ENCODE results near the gene CHST9. TPM values are rescaled to one million over a fixed set of nuclear protein-coding genes. Genes with fewer than 3 reads are reported as not detected.
"Not testable (repeated sequence)": the region's sequence is repeated elsewhere in the genome, so short reads cannot be mapped to it uniquely, and the experiment has no call there.

The CHST9 gene
- total RNA-seq, 1 donor from 2014 or later, result 19.5 TPM

GRCh38 chr18:27171993-27172392 lies 13.1 kb downstream of the CHST9 start:
- no peak for DNase-seq (ENCODE audit: low spot score)

GRCh38 chr18:27165412-27165811 lies 19.7 kb downstream of the CHST9 start:
- DNase-seq (ENCODE audit: low spot score), result no peak

GRCh38 chr18:27164905-27165304 lies 20.2 kb downstream of the CHST9 start:
- DNase-seq (ENCODE audit: low spot score), result no peak

GRCh38 chr18:27163197-27163716 lies 21.9 kb downstream of the CHST9 start:
- DNase-seq (ENCODE audit: low spot score), result not testable (repeated sequence)

- DNase-seq (ENCODE audit: low spot score), result not testable (repeated sequence)
These were observed 35.9 kb downstream of the CHST9 start for GRCh38 chr18:27149240-27149639.

GRCh38 chr18:27144672-27145071 lies 40.4 kb downstream of the CHST9 start:
- DNase-seq (ENCODE audit: low spot score), result no peak

GRCh38 chr18:27143580-27144287 lies 41.4 kb downstream of the CHST9 start:
- peak; percentile 79 for DNase-seq (ENCODE audit: low spot score)

- DNase-seq (ENCODE audit: low spot score), result no peak
These were observed 42.2 kb downstream of the CHST9 start for GRCh38 chr18:27142891-27143290.

- no peak for DNase-seq (ENCODE audit: low spot score)
These were observed 43.2 kb downstream of the CHST9 start for GRCh38 chr18:27141876-27142275.

- DNase-seq (ENCODE audit: low spot score), result no peak
These were observed 47.0 kb downstream of the CHST9 start for GRCh38 chr18:27138079-27138478.

- peak; percentile 79 for DNase-seq (ENCODE audit: low spot score)
These were observed 48.9 kb downstream of the CHST9 start for GRCh38 chr18:27136208-27136535.

GRCh38 chr18:27135504-27136207 lies 49.5 kb downstream of the CHST9 start:
- DNase-seq (ENCODE audit: low spot score), result no peak

GRCh38 chr18:27130065-27130630 lies 55.0 kb downstream of the CHST9 start:
- no peak for DNase-seq (ENCODE audit: low spot score)

GRCh38 chr18:27124196-27124595 lies 60.9 kb downstream of the CHST9 start:
- DNase-seq (ENCODE audit: low spot score), result no peak

- no peak for DNase-seq (ENCODE audit: low spot score)
These were observed 64.0 kb downstream of the CHST9 start for GRCh38 chr18:27121108-27121507.

GRCh38 chr18:27120246-27120645 lies 64.9 kb downstream of the CHST9 start:
- DNase-seq (ENCODE audit: low spot score), result no peak

GRCh38 chr18:27118973-27119372 lies 66.1 kb downstream of the CHST9 start:
- DNase-seq (ENCODE audit: low spot score), result no peak

GRCh38 chr18:27114842-27115241 lies 70.3 kb downstream of the CHST9 start:
- no peak for DNase-seq (ENCODE audit: low spot score)

GRCh38 chr18:27113358-27113757 lies 71.8 kb downstream of the CHST9 start:
- no peak for DNase-seq (ENCODE audit: low spot score)

GRCh38 chr18:27110319-27110718 lies 74.8 kb downstream of the CHST9 start:
- DNase-seq (ENCODE audit: low spot score), result no peak

GRCh38 chr18:27109451-27109850 lies 75.7 kb downstream of the CHST9 start:
- DNase-seq (ENCODE audit: low spot score), result no peak

GRCh38 chr18:27108842-27109241 lies 76.3 kb downstream of the CHST9 start:
- DNase-seq (ENCODE audit: low spot score), result no peak

- no peak for DNase-seq (ENCODE audit: low spot score)
These were observed 80.4 kb downstream of the CHST9 start for GRCh38 chr18:27104743-27105142.
